ENCODE measurements around the gene TGFB3.

GRCh38 chr14:75999511-76000190 lies 17.9 kb upstream of the TGFB3 start:
- TF ChIP-seq BHLHE40 (IDR thresholded peaks at IDR 0.05; ENCODE audit: borderline replicate concordance) (no peak), L3MBTL2 (conservative IDR thresholded peaks at IDR 0.05) (no peak), FOXM1 (IDR thresholded peaks at IDR 0.05; ENCODE audit: borderline replicate concordance) (no peak), SP1 (IDR thresholded peaks at IDR 0.05) (no peak), PKNOX1 (IDR thresholded peaks at IDR 0.05) (no peak), HDGF (IDR thresholded peaks at IDR 0.05; ENCODE audit: borderline replicate concordance) (no peak), FOXK2 (IDR thresholded peaks at IDR 0.05) (no peak), TARDBP (IDR thresholded peaks at IDR 0.05) (no peak), ARNT (IDR thresholded peaks at IDR 0.05) (no peak)

All from HEK293T (cell line).